Stomach (tissue), 4 donors: ENCODE results near the gene POLR2F.

ENCODE experiments used
- CTCF ChIP-seq, 7 experiments: fragments of 450-650 bp in 4 of 7; fragments of 200-600 bp in 3 of 7; sonication (generic) in 3 of 7; IDR thresholded peaks; one replicate each; pipeline ENCODE4 v1.5.1; 2016 to 2019; ENCODE audit warnings: antibody characterized with exemption in 7 of 7, control low read depth in 2 of 7, mild to moderate bottlenecking in 1 of 7
- EP300 ChIP-seq: sonication (generic); formaldehyde crosslinking; IDR thresholded peaks from one replicate; pipeline ENCODE4 v1.6.1; 2017; ENCODE audit warnings: antibody characterized with exemption
- POLR2A ChIP-seq, 4 donors: fragments of 450-650 bp; IDR thresholded peaks; one replicate each; pipeline ENCODE4 v1.6.1; 2016; ENCODE audit warnings: antibody characterized with exemption in 4 of 4, control low read depth in 2 of 4, mild to moderate bottlenecking in 1 of 4, moderate library complexity in 1 of 4
- POLR2AphosphoS5 ChIP-seq, 3 donors: sonication (generic); formaldehyde crosslinking; IDR thresholded peaks; one replicate each; pipeline ENCODE4 v1.6.1; 2016; ENCODE audit warnings: antibody characterized with exemption in 3 of 3

DNA sequence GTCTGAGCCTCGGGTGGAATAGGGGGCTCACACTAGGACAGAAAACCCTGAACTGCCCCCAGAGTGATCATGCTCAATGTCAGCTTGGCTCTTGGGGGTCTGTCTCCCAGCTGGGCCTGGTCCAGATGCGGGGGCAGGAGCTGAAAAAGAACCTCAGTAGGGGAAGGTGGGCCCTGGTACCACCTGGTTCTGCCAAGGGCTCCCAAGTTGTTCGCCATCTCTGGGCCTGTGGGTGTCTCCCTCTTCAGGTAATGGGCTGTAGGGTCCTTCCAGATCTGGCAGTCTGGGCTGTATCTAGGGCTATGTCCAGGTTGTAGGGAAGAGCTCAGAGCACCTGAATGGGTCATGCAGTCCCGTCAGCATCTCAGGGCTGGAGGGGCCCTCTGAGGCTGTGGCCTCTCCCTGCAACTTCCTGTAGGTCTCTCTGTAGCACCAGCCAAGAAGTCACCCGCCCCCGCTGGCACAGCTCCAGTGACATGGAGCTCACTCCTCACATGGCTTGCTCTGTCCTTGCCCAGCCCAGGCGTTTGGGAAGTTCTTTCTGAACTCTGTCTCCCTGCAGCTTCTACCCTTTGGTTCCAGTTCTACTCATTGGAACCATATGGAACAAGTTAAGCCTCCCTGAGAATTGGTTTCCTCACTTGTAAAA lies 63.9 kb downstream of the POLR2F start:
- no peak for TF ChIP-seq CTCF (IDR thresholded peaks at IDR 0.05)
- TF ChIP-seq POLR2AphosphoS5 (IDR thresholded peaks at IDR 0.05) = no peak
- TF ChIP-seq POLR2A (IDR thresholded peaks at IDR 0.05) = no peak
- TF ChIP-seq EP300 = no peak
